ENCODE data around the gene TRPM1.

GRCh38 chr15:31116423-31117030 is 15.0 kb upstream of the TRPM1 start:
- TF ChIP-seq, protein P1, sequence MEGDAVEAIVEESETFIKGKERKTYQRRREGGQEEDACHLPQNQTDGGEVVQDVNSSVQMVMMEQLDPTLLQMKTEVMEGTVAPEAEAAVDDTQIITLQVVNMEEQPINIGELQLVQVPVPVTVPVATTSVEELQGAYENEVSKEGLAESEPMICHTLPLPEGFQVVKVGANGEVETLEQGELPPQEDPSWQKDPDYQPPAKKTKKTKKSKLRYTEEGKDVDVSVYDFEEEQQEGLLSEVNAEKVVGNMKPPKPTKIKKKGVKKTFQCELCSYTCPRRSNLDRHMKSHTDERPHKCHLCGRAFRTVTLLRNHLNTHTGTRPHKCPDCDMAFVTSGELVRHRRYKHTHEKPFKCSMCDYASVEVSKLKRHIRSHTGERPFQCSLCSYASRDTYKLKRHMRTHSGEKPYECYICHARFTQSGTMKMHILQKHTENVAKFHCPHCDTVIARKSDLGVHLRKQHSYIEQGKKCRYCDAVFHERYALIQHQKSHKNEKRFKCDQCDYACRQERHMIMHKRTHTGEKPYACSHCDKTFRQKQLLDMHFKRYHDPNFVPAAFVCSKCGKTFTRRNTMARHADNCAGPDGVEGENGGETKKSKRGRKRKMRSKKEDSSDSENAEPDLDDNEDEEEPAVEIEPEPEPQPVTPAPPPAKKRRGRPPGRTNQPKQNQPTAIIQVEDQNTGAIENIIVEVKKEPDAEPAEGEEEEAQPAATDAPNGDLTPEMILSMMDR (IDR thresholded peaks at IDR 0.05) = no peak
- no peak for TF ChIP-seq POLR2A (IDR thresholded peaks at IDR 0.05)
